Measurements from ENCODE around the gene SLF2. TPM values are rescaled to one million over a fixed set of nuclear protein-coding genes. Genes with fewer than 3 reads are reported as not detected.

The SLF2 gene
- total and polyA plus RNA-seq, 9 of the 15 experiments (the other 6 are each of a cell fraction or from before 2014, with no cell fraction given) = 1.7 to 18.4 (median 7.8) TPM

DNA sequence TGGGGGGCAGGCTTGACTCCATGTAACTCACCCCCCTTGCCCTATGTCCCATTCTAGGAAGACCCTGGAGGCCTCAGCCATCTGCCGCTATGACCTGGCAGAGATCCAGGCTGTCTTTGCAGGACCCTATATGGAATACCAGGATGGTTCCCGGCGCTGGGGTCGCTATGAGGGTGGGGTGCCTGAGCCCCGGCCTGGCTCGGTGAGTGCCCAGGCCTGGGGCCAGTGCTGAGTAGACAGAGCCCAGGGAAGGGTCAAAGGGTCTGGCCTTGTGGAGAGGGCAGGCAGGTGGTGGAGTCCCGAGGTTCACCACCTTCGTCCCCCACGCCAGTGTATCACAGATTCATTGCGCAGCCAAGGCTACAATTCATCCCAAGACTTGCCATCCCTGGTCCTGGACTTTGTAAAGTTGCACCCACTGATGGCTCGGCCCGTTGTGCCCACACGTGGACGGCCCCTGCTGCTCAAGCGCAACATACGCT lies 67.1 kb downstream of the SLF2 start:
- Histone ChIP-seq H4K20me1 (replicated peaks; ENCODE audit: control insufficient read depth, insufficient read depth, low read length) (no peaks in the 10 kb centered on the region; the same call in 1 of the 2 replicates), H3K9me1 (ENCODE audit: control insufficient read depth, insufficient read depth, low read length) (no peaks in the 10 kb centered on the region), H2AFZ (ENCODE audit: low read depth, low read length) (no peak overlapping the region), H3K79me2 (ENCODE audit: control insufficient read depth, insufficient read depth, low read length) (no peaks in the 10 kb centered on the region), H3K36me3 (ENCODE audit: control insufficient read depth, insufficient read depth, low read length) (peaks cover 12% of the 10 kb centered on the region; the same call in 2 of the 3 replicates), H3K4me1 (replicated peaks in 1 of 2; ENCODE audit: control insufficient read depth in 2 of 2, insufficient read depth in 2 of 2, low read length in 2 of 2) (peaks cover 0 to 4% of the 10 kb centered on the region in 2 experiments; a peak in 2 of 5 replicates), H3K9me3 (replicated peaks; ENCODE audit: control insufficient read depth, insufficient read depth, low read depth, low read length) (no peaks in the 10 kb centered on the region), H3K4me2 (ENCODE audit: insufficient read depth, low read length) (no peak overlapping the region), H3K4me3 (no peak overlapping the region), H3K27ac (ENCODE audit: extremely low read depth, low read depth, low read length) (no peak overlapping the region), H3K27me3 (ENCODE audit: control insufficient read depth in 2 of 2, insufficient read depth in 2 of 2, low read length in 2 of 2) (no peaks in the 10 kb centered on the region), H3K9ac (ENCODE audit: insufficient read depth in 1 of 2, low read depth in 2 of 2, low read length in 2 of 2) (peak overlapping the region in 1 of 2 experiments; percentile 45; a peak in 1 of 4 replicates)
- no peak for FAIRE-seq
- CTCF ChIA-PET (ENCODE audit: low intra/inter-chr PET ratio) = no interaction called here
- POLR2A ChIA-PET = no interaction called here
- intact Hi-C loops (cut with micrococcal nuclease) (no loop called here), in situ Hi-C loops (cut with MboI) (loop anchor here (25.0 kb wide), 1 partner anchor 1057 kb away; no protein-coding TSS in a partner anchor)
- TF ChIP-seq SMARCA5 (IDR thresholded peaks at IDR 0.05) = no peak
- no peak for TF ChIP-seq MTA2 (IDR thresholded peaks at IDR 0.05; ENCODE audit: low read depth)
- TF ChIP-seq, protein P1, sequence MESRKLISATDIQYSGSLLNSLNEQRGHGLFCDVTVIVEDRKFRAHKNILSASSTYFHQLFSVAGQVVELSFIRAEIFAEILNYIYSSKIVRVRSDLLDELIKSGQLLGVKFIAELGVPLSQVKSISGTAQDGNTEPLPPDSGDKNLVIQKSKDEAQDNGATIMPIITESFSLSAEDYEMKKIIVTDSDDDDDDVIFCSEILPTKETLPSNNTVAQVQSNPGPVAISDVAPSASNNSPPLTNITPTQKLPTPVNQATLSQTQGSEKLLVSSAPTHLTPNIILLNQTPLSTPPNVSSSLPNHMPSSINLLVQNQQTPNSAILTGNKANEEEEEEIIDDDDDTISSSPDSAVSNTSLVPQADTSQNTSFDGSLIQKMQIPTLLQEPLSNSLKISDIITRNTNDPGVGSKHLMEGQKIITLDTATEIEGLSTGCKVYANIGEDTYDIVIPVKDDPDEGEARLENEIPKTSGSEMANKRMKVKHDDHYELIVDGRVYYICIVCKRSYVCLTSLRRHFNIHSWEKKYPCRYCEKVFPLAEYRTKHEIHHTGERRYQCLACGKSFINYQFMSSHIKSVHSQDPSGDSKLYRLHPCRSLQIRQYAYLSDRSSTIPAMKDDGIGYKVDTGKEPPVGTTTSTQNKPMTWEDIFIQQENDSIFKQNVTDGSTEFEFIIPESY (CRISPR knock-in tag; IDR thresholded peaks at IDR 0.05) = no peak
- TF ChIP-seq GATAD2B (IDR thresholded peaks at IDR 0.05; ENCODE audit: borderline replicate concordance) = no peak
- no peak for TF ChIP-seq BHLHE40 (IDR thresholded peaks at IDR 0.05; ENCODE audit: low read length)
- no peak for TF ChIP-seq ZNF354B (CRISPR knock-in tag; IDR thresholded peaks at IDR 0.05)
- TF ChIP-seq, protein P2, sequence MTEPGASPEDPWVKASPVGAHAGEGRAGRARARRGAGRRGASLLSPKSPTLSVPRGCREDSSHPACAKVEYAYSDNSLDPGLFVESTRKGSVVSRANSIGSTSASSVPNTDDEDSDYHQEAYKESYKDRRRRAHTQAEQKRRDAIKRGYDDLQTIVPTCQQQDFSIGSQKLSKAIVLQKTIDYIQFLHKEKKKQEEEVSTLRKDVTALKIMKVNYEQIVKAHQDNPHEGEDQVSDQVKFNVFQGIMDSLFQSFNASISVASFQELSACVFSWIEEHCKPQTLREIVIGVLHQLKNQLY (CRISPR knock-in tag; conservative IDR thresholded peaks at IDR 0.05) = no peak
- no peak for ATAC-seq
- no TSS peak for BruUV-seq (replicated peaks)
- no peak for DNase-seq (ENCODE audit: extremely low read depth in 1 of 4, low spot score in 3 of 4)
- 100% methylated on average over 12 of the region's 16 CpGs for WGBS (ENCODE audit: insufficient coverage, low coverage, missing lambda C conversion rate)
